HG02884 (cell line): Measurements from ENCODE around the gene KRT13.

Experiments used
- ATAC-seq: cut with Tn5 transposase; IDR thresholded peaks from one replicate; pipeline ENCODE4 v1.9.1; 2021; ENCODE audit warnings: mild to moderate bottlenecking, moderate library complexity; ENCODE audit not compliant: unreplicated experiment

Gene KRT13

GRCh38 chr17:41537990-41538389 lies 32.6 kb upstream of the KRT13 start:
- ATAC-seq, result no peak

- ATAC-seq, result no peak
These were observed 32.2 kb upstream of the KRT13 start for GRCh38 chr17:41537614-41537954.

GRCh38 chr17:41536741-41537613 lies 31.6 kb upstream of the KRT13 start:
- ATAC-seq, result no peak

- no peak for ATAC-seq
These were observed 30.5 kb upstream of the KRT13 start for GRCh38 chr17:41535764-41536481.

- no peak for ATAC-seq
These were observed 29.6 kb upstream of the KRT13 start for GRCh38 chr17:41534899-41535546.

GRCh38 chr17:41533613-41534012 lies 28.2 kb upstream of the KRT13 start:
- ATAC-seq, result no peak

GRCh38 chr17:41532947-41533570 lies 27.6 kb upstream of the KRT13 start:
- no peak for ATAC-seq

GRCh38 chr17:41531993-41532392 lies 26.6 kb upstream of the KRT13 start:
- no peak for ATAC-seq

- no peak for ATAC-seq
These were observed 24.9 kb upstream of the KRT13 start for GRCh38 chr17:41530062-41531048.

GRCh38 chr17:41529491-41529915 lies 24.1 kb upstream of the KRT13 start:
- no peak for ATAC-seq

- ATAC-seq, result no peak
These were observed 23.5 kb upstream of the KRT13 start for GRCh38 chr17:41528959-41529353.

- no peak for ATAC-seq
These were observed 21.9 kb upstream of the KRT13 start for GRCh38 chr17:41527063-41528023.

GRCh38 chr17:41524261-41524660 lies 18.8 kb upstream of the KRT13 start:
- no peak for ATAC-seq

- no peak for ATAC-seq
These were observed 18.4 kb upstream of the KRT13 start for GRCh38 chr17:41523787-41524186.

GRCh38 chr17:41523225-41523593 lies 17.8 kb upstream of the KRT13 start:
- ATAC-seq, result no peak

- no peak for ATAC-seq
These were observed 17.2 kb upstream of the KRT13 start for GRCh38 chr17:41522301-41523224.

GRCh38 chr17:41521574-41522261 lies 16.3 kb upstream of the KRT13 start:
- ATAC-seq, result no peak
